WI38 (cell line): Measurements from ENCODE around the gene SLC13A2.

Experiments
- H3K4me3 ChIP-seq: 2 replicates; pipeline ENCODE4 v1.5.1; 2011; ENCODE audit warnings: low read depth, mild to moderate bottlenecking, control low read depth, low read length
- CTCF ChIP-seq: IDR thresholded peaks from 2 replicates; pipeline ENCODE4 v1.5.1; 2012; ENCODE audit warnings: low read depth, mild to moderate bottlenecking, control low read depth, low read length

Gene SLC13A2

GRCh38 chr17:28526381-28526780 is 52.9 kb downstream of the SLC13A2 start:
- TF ChIP-seq CTCF = no peak
- no peak overlapping the region for H3K4me3 ChIP-seq

GRCh38 chr17:28527181-28527681 is 53.8 kb downstream of the SLC13A2 start:
- no peak overlapping the region for H3K4me3 ChIP-seq
- no peak for TF ChIP-seq CTCF

- TF ChIP-seq CTCF = no peak
- H3K4me3 ChIP-seq = no peak overlapping the region
Measured at GRCh38 chr17:28527859-28528258, 54.4 kb downstream of the SLC13A2 start.

- no peak overlapping the region for H3K4me3 ChIP-seq
- no peak for TF ChIP-seq CTCF
Measured at GRCh38 chr17:28528327-28529012, 55.0 kb downstream of the SLC13A2 start.

- TF ChIP-seq CTCF = no peak
- no peak overlapping the region for H3K4me3 ChIP-seq
Measured at GRCh38 chr17:28529013-28529400, 55.6 kb downstream of the SLC13A2 start.

- TF ChIP-seq CTCF = no peak
- H3K4me3 ChIP-seq = no peak overlapping the region
Measured at GRCh38 chr17:28530250-28530649, 56.8 kb downstream of the SLC13A2 start.

DNA sequence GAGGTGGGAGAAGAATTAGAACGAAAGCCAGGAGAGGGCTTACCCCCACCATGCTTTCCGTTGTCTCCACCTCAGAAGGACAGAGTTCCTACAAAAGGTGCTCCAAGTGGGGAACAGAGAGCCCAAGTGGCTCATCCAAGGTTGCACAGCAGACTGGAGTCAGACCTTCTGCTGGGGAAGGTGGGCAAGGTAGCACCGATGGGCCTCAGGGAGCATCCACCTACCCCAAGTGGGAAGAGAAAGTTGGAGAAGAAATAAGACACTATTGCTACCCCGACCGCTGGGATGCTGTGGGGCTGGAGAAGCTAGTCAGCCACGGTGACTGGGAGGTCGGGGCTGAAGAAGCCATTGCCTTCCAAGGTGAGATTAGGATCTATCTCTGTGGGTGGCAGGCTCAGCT is 57.5 kb downstream of the SLC13A2 start:
- no peak for TF ChIP-seq CTCF
- no peak overlapping the region for H3K4me3 ChIP-seq
